HG02678 (cell line): Measurements from ENCODE around the gene LRRC74A.

Experiments
- ATAC-seq: cut with Tn5 transposase; IDR thresholded peaks from one replicate; pipeline ENCODE4 v1.9.1; 2021; ENCODE audit warnings: mild to moderate bottlenecking, moderate library complexity; ENCODE audit not compliant: unreplicated experiment

Gene LRRC74A

GRCh38 chr14:76918256-76918781, 92.1 kb downstream of the LRRC74A start:
- no peak for ATAC-seq

DNA sequence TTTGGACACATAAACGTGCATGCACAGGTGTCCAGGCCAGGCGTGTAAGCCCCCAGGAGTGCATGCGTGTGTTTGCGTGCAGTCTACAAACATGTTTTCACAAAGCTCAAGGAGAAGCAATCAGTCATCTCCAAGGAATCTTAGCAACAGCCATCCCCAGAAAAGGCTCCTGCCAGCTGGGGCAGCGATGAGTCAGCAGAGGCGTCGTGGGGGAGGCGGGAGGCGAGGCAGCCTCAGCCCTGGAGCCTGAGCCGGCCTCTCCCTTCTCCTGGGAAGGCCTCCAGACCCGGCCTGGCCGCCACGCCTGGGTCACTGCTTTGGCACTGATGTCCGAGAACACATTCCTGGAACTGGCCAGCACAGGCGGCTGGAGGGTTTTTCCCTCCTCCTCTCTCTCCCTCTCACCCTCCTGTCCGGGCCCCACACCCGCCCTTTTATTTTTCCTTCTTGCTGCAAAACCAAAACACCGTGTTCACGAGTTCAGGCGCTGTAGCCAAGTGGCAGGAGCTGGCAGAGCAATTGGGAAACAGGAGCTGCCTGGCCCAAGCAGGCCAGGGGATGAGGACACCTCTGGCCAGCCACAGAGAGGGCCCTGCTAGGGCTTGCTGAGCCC, 92.7 kb downstream of the LRRC74A start:
- ATAC-seq: no peak
